MM.1S (cell line): ENCODE results near the gene ZNF335.
"Not testable (repeated sequence)": the region's sequence is repeated elsewhere in the genome, so short reads cannot be mapped to it uniquely, and the experiment has no call there.

Source experiments
- CTCF ChIP-seq: fragments of 300-600 bp; sonication (generic); IDR thresholded peaks from 2 replicates; pipeline ENCODE4 v1.5.1; 2016; ENCODE audit warnings: antibody characterized with exemption, low read length, mixed read lengths
- EZH2 ChIP-seq: fragments of 300-600 bp; sonication (generic); optimal IDR thresholded peaks from 2 replicates; pipeline ENCODE3; 2017; ENCODE audit warnings: low read depth, mild to moderate bottlenecking, antibody characterized with exemption, low read length, mixed read lengths
- EZH2phosphoT487 ChIP-seq: fragments of 300-600 bp; sonication (generic); IDR thresholded peaks from 2 replicates; pipeline ENCODE4 v1.6.1; 2018; ENCODE audit warnings: antibody characterized with exemption, low read length

GRCh38 chr20:45931680-45932079, 40.3 kb downstream of the ZNF335 start:
- TF ChIP-seq CTCF, EZH2, EZH2phosphoT487: not testable (repeated sequence)
